Smooth muscle cell (in vitro differentiated cells): Measurements from ENCODE around the gene VTN. TPM values are rescaled to one million over a fixed set of nuclear protein-coding genes. Genes with fewer than 3 reads are reported as not detected.

Experiments
- DNase-seq: peaks from one replicate; lab custom pipeline; 2025; ENCODE audit not compliant: unreplicated experiment; lab: John Stamatoyannopoulos, UW
- H2AFZ ChIP-seq: fragments of 200-600 bp; sonication (generic); 2 replicates; pipeline ENCODE4 v1.6.0; 2016; ENCODE audit warnings: antibody characterized with exemption, low read depth, mild to moderate bottlenecking
- H3F3A ChIP-seq: fragments of 200-600 bp; sonication (generic); 2 replicates; pipeline ENCODE4 v1.6.0; 2017; ENCODE audit warnings: antibody characterized with exemption, low read depth
- H3K27ac ChIP-seq: fragments of 200-600 bp; sonication (generic); 2 replicates; pipeline ENCODE4 v1.5.1; 2016; ENCODE audit warnings: low read depth, mild to moderate bottlenecking
- H3K27me3 ChIP-seq: fragments of 200-600 bp; sonication (generic); 2 replicates; pipeline ENCODE4 v1.6.1; 2016; ENCODE audit warnings: low read depth, mild to moderate bottlenecking
- H3K36me3 ChIP-seq: fragments of 200-600 bp; sonication (generic); 2 replicates; pipeline ENCODE4 v1.5.1; 2016; ENCODE audit warnings: low read depth
- H3K4me1 ChIP-seq: fragments of 200-600 bp; sonication (generic); 2 replicates; pipeline ENCODE4 v1.5.1; 2016; ENCODE audit warnings: low read depth
- H3K4me2 ChIP-seq: fragments of 200-600 bp; sonication (generic); 2 replicates; pipeline ENCODE4 v1.6.0; 2016; ENCODE audit warnings: mild to moderate bottlenecking
- H3K4me3 ChIP-seq: fragments of 200-600 bp; sonication (generic); 2 replicates; pipeline ENCODE4 v1.5.1; 2016; ENCODE audit warnings: mild to moderate bottlenecking
- H3K79me2 ChIP-seq: fragments of 200-600 bp; sonication (generic); 2 replicates; pipeline ENCODE4 v1.6.0; 2016; ENCODE audit warnings: low read depth, mild to moderate bottlenecking
- H3K9ac ChIP-seq: fragments of 200-600 bp; sonication (generic); 2 replicates; pipeline ENCODE4 v1.6.0; 2016; ENCODE audit warnings: low read depth
- H3K9me3 ChIP-seq: fragments of 200-600 bp; sonication (generic); replicated peaks from 2 replicates; pipeline ENCODE4 v1.5.1; 2016; ENCODE audit warnings: low read depth
- H4K20me1 ChIP-seq: fragments of 200-600 bp; sonication (generic); 2 replicates; pipeline ENCODE4 v1.6.0; 2016; ENCODE audit warnings: low read depth
- CTCF ChIP-seq: fragments of 200-600 bp; sonication (generic); IDR thresholded peaks from 2 replicates; pipeline ENCODE4 v1.5.1; 2017; ENCODE audit warnings: borderline replicate concordance, mild to moderate bottlenecking, antibody characterized with exemption; ENCODE audit not compliant: insufficient read depth, poor library complexity, severe bottlenecking
- WGBS: methylation state at CpG from one replicate; pipeline ENCODE4 v1.1.7; 2016; ENCODE audit warnings: low lambda C conversion rate; 5-methylcytosine and 5-hydroxymethylcytosine counted together
- polyA plus RNA-seq: library from polyadenylated mRNA; unstranded; fragments of >200 nt; fragmentation: Nextera tagmentation; extraction: Ambion mirVana; gene quantifications from 2 replicates; pipeline ENCODE4 v1.2.1, GENCODE V29; 2016
- total RNA-seq: library from RNA; depleted of rRNA; stranded (reverse); fragments of >200 nt; gene quantifications from 2 replicates; pipeline ENCODE4 v1.2.3, GENCODE V29; 2014

The VTN gene
- total and polyA plus RNA-seq, 2 experiments from 2014 or later, result 60.3 to 90.3 TPM

DNA sequence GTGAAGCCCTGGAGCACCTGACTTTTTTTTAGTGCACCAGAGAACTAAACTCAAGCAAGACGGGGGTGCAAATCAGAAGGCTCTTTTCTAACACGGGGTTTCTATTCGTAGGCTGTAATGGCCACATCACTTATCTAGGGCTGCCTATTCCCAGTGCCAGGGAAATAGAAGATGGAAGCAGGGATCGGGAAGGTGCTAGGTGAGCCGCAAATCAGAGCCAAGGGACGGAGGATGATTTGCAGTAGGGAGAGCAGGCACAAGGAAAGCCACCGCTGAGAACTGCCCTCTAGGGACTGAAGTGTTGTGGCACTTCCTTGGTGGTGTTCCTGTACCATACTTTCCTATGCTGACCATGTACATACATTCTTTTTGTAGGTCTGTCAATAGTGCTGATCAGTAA lies 43.7 kb upstream of the VTN start:
- H3K79me2 ChIP-seq, result no peaks in the 10 kb centered on the region
- H4K20me1 ChIP-seq, result no peaks in the 10 kb centered on the region
- 74% methylated on average over 7 of the region's 7 CpGs for WGBS
- TF ChIP-seq CTCF, result no peak
- H3F3A ChIP-seq, result no peaks in the 10 kb centered on the region
- no peaks in the 10 kb centered on the region for H3K27me3 ChIP-seq
- H3K9me3 ChIP-seq, result no peaks in the 10 kb centered on the region
- no peak for DNase-seq
- no peaks in the 10 kb centered on the region for H3K36me3 ChIP-seq
- no peak overlapping the region for H3K4me3 ChIP-seq
- H3K9ac ChIP-seq, result no peak overlapping the region
- no peak overlapping the region for H3K27ac ChIP-seq
- no peak overlapping the region for H3K4me2 ChIP-seq
- no peak overlapping the region for H2AFZ ChIP-seq
- H3K4me1 ChIP-seq, result no peaks in the 10 kb centered on the region

GRCh38 chr17:28412099-28412498 lies 42.0 kb upstream of the VTN start:
- no peak overlapping the region for H3K4me3 ChIP-seq
- H3K27me3 ChIP-seq, result no peaks in the 10 kb centered on the region
- no peaks in the 10 kb centered on the region for H3K79me2 ChIP-seq
- no peaks in the 10 kb centered on the region for H3K9me3 ChIP-seq
- H4K20me1 ChIP-seq, result no peaks in the 10 kb centered on the region
- H3K36me3 ChIP-seq, result no peaks in the 10 kb centered on the region
- no peak overlapping the region for H2AFZ ChIP-seq
- no peak overlapping the region for H3K4me2 ChIP-seq
- DNase-seq, result no peak
- no peak for TF ChIP-seq CTCF
- 61% methylated on average over 3 of the region's 3 CpGs for WGBS
- no peak overlapping the region for H3K9ac ChIP-seq
- peaks cover 6% of the 10 kb centered on the region for H3K4me1 ChIP-seq
- no peak overlapping the region for H3K27ac ChIP-seq
- H3F3A ChIP-seq, result no peaks in the 10 kb centered on the region

DNA sequence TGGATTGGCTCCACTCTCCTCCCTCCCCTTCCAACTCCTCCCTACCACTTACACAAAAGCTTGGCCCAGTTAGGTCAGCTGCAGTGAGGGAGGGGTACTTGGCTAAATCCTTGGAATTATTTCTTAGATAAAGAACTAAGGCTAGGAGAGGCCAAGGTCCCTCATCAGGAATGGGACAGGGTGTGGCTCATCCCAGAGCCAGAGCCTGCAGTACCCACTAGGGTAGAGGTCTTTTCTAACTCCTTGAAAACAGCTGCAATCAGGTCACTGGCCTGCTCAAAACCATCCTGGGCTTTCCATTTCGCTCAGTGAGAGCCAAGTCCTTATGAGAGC lies 37.8 kb upstream of the VTN start:
- Histone ChIP-seq H3K4me2 (no peak overlapping the region), H3K36me3 (no peaks in the 10 kb centered on the region), H3K4me3 (no peak overlapping the region), H3K9me3 (no peaks in the 10 kb centered on the region), H3K27ac (no peak overlapping the region), H3K79me2 (no peaks in the 10 kb centered on the region), H3F3A (no peaks in the 10 kb centered on the region), H3K27me3 (no peaks in the 10 kb centered on the region), H2AFZ (no peak overlapping the region), H4K20me1 (no peaks in the 10 kb centered on the region), H3K4me1 (peaks cover 6% of the 10 kb centered on the region), H3K9ac (no peak overlapping the region)
- TF ChIP-seq CTCF, result no peak
- DNase-seq, result no peak
- WGBS, result 100% methylated on average over 1 of the region's 1 CpG

DNA sequence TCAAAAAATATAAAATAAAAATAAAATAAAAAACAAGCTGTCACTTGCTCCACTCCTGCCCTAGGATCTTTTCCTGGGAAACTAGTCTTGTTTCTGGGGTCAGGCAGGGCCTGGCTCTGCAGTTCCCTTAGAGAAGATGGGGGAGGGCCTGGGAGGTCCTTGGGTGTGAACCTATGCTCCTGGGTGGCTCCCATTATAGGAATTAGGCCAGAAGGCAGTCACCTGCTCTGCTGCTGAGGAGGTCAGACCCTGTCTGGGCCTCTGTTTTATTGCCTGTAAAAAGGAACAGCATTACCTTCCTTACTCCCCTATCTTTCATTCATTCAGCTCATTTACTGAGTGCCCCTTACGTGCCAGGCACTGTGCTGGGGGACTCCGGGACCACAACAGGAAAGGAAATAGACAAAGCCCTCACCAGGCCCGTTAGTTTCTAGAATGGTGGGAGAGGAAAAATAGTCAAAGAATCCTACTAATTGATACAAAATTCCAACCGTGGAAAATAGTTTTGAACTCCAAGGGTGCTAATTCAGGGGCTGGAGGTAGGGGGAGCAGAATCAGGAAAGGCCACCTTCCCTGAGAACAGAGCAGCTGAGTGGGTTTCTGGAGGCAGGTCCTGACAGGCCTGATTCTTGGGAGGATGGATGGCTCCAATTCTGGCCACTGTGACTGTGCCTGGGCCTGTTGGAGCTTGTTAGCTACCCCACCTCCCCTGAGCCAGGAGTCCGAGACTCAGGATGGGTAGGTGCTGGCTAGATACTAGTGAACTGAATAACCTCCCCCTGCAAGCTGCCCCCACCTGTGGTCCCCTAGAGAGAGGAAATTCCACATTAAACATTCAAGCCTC lies 37.2 kb upstream of the VTN start:
- Histone ChIP-seq H3K27ac (no peak overlapping the region), H3K27me3 (no peaks in the 10 kb centered on the region), H3K79me2 (no peaks in the 10 kb centered on the region), H3F3A (no peaks in the 10 kb centered on the region), H3K4me1 (peaks cover 6% of the 10 kb centered on the region), H3K4me2 (no peak overlapping the region), H3K9me3 (no peaks in the 10 kb centered on the region), H3K4me3 (no peak overlapping the region), H2AFZ (no peak overlapping the region), H3K9ac (no peak overlapping the region), H4K20me1 (no peaks in the 10 kb centered on the region), H3K36me3 (no peaks in the 10 kb centered on the region)
- no peak for TF ChIP-seq CTCF
- no peak for DNase-seq
- 70% methylated on average over 5 of the region's 5 CpGs for WGBS
